HepG2 (cell line): ENCODE results near the gene ACOT8. TPM values are rescaled to one million over a fixed set of nuclear protein-coding genes. Genes with fewer than 3 reads are reported as not detected.

ENCODE experiments used
- ATF5 ChIP-seq: sonication (generic); formaldehyde crosslinking; IDR thresholded peaks from 2 replicates; pipeline ENCODE4 v1.4.0; 2020; ENCODE audit warnings: mild to moderate bottlenecking, low read depth, missing genetic modification reagents
- ERF ChIP-seq: IDR thresholded peaks from 2 replicates; pipeline ENCODE4 v1.6.1; 2018; ENCODE audit warnings: missing biosample characterization, missing genetic modification reagents
- FOXO4 ChIP-seq: sonication (generic); formaldehyde crosslinking; conservative IDR thresholded peaks from 2 replicates; pipeline ENCODE4 v1.8.1; 2023; ENCODE audit warnings: missing genetic modification reagents
- HNRNPL ChIP-seq: fragments of 200-400 bp; formaldehyde crosslinking; IDR thresholded peaks from 2 replicates; pipeline ENCODE4 v1.6.1; 2017; ENCODE audit warnings: mild to moderate bottlenecking, low read depth, low read length
- MLX ChIP-seq: IDR thresholded peaks from 2 replicates; pipeline ENCODE4 v1.6.1; 2016
- MNT ChIP-seq: fragments of 450-650 bp; IDR thresholded peaks from 2 replicates; pipeline ENCODE4 v1.6.1; 2016
- NFATC3 ChIP-seq: sonication (generic); formaldehyde crosslinking; IDR thresholded peaks from 2 replicates; pipeline ENCODE4 v1.5.1; 2020; ENCODE audit warnings: mild to moderate bottlenecking, missing genetic modification reagents
- RNF2 ChIP-seq: fragments of 450-650 bp; conservative IDR thresholded peaks from 2 replicates; pipeline ENCODE4 v1.6.1; 2016; ENCODE audit warnings: low read depth
- SIX4 ChIP-seq: sonication (generic); formaldehyde crosslinking; IDR thresholded peaks from 2 replicates; pipeline ENCODE4 v1.4.0; 2020; ENCODE audit warnings: missing genetic modification reagents
- SRF ChIP-seq: IDR thresholded peaks from 2 replicates; pipeline ENCODE4 v1.6.1; 2011; ENCODE audit warnings: mild to moderate bottlenecking, low read depth, low read length, moderate library complexity
- SRY ChIP-seq: sonication (generic); formaldehyde crosslinking; IDR thresholded peaks from 2 replicates; pipeline ENCODE4 v1.8.0; 2022; ENCODE audit warnings: mild to moderate bottlenecking, missing genetic modification reagents
- SSRP1 ChIP-seq: IDR thresholded peaks from 2 replicates; pipeline ENCODE4 v1.6.1; 2016; ENCODE audit warnings: control low read depth
- TP53 ChIP-seq: sonication (generic); formaldehyde crosslinking; conservative IDR thresholded peaks from 2 replicates; pipeline ENCODE4 v1.4.0; 2020; ENCODE audit warnings: missing genetic modification reagents
- ZNF101 ChIP-seq: sonication (generic); formaldehyde crosslinking; IDR thresholded peaks from 2 replicates; pipeline ENCODE4 v1.4.0; 2020; ENCODE audit warnings: mild to moderate bottlenecking, low read depth, missing genetic modification reagents, borderline replicate concordance
- ZNF34 ChIP-seq: sonication (generic); formaldehyde crosslinking; IDR thresholded peaks from 2 replicates; pipeline ENCODE4 v1.4.0; 2020; ENCODE audit warnings: mild to moderate bottlenecking, missing genetic modification reagents, borderline replicate concordance
- ZNF382 ChIP-seq: sonication (generic); formaldehyde crosslinking; IDR thresholded peaks from 2 replicates; pipeline ENCODE4 v1.5.0; 2020; ENCODE audit warnings: missing genetic modification reagents, mild to moderate bottlenecking, borderline replicate concordance
- ZNF44 ChIP-seq: sonication (generic); formaldehyde crosslinking; IDR thresholded peaks from 2 replicates; pipeline ENCODE4 v1.5.1; 2020; ENCODE audit warnings: mild to moderate bottlenecking, missing genetic modification reagents
- ZNF644 ChIP-seq: IDR thresholded peaks from 2 replicates; pipeline ENCODE4 v1.6.1; 2016; ENCODE audit warnings: low read depth
- polyA plus RNA-seq, 8 experiments: library from polyadenylated mRNA; depleted of rRNA in 3 of 8; stranded (reverse) in 7 of 8; unstranded in 1 of 8; fragments of >200 nt; fragmentation: Illumina TruSeq in 4 of 8; extraction: Trizol in 4 of 8; gene quantifications; 2 replicates each; pipeline versions ENCODE4 v1.2.1 to v1.2.3, GENCODE V29; 2011 to 2016; ENCODE audit warnings: low read depth in 4 of 8, missing spikeins in 1 of 8, mixed read lengths in 1 of 8; ENCODE audit not compliant: insufficient read depth in 1 of 8
- total RNA-seq, 5 experiments: library from RNA; depleted of rRNA; stranded (reverse); fragments of >200 nt; fragmentation: Illumina TruSeq; extraction: Trizol; gene quantifications; 2 replicates each; pipeline ENCODE4 v1.2.3, GENCODE V29; 2016; ENCODE audit warnings: low read depth in 1 of 5
- TF ChIP-seq, protein P1 (sequence below): sonication (generic); formaldehyde crosslinking; IDR thresholded peaks from 2 replicates; pipeline ENCODE4 v1.4.0; 2020; ENCODE audit warnings: missing genetic modification reagents, mild to moderate bottlenecking, borderline replicate concordance
- TF ChIP-seq, protein P2 (sequence below): sonication (generic); formaldehyde crosslinking; IDR thresholded peaks from 2 replicates; pipeline ENCODE4 v1.5.1; 2020; ENCODE audit warnings: missing genetic modification reagents, mild to moderate bottlenecking, borderline replicate concordance
- TF ChIP-seq, protein P3 (sequence below): sonication (generic); formaldehyde crosslinking; IDR thresholded peaks from 2 replicates; pipeline ENCODE4 v1.5.1; 2020; ENCODE audit warnings: mild to moderate bottlenecking, missing genetic modification reagents, borderline replicate concordance

Gene ACOT8
- total and polyA plus RNA-seq, 2 of the 13 experiments (the other 11 are each of a cell fraction or from before 2014, with no cell fraction given): 31.4 to 45.5 TPM

GRCh38 chr20:45890985-45891983, 34.1 kb upstream of the ACOT8 start, which contains the start of the genes CTSA and NEURL2 (continued):
- peak; percentile 100 for TF ChIP-seq ZNF44 (CRISPR knock-in tag)
- peak; percentile 86 for TF ChIP-seq SIX4 (CRISPR knock-in tag)
- TF ChIP-seq, protein P1, sequence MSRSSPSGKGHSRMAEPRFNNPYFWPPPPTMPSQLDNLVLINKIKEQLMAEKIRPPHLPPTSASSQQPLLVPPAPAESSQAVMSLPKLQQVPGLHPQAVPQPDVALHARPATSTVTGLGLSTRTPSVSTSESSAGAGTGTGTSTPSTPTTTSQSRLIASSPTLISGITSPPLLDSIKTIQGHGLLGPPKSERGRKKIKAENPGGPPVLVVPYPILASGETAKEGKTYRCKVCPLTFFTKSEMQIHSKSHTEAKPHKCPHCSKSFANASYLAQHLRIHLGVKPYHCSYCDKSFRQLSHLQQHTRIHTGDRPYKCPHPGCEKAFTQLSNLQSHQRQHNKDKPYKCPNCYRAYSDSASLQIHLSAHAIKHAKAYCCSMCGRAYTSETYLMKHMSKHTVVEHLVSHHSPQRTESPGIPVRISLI (CRISPR knock-in tag): peak; percentile 89
- TF ChIP-seq, protein P2, sequence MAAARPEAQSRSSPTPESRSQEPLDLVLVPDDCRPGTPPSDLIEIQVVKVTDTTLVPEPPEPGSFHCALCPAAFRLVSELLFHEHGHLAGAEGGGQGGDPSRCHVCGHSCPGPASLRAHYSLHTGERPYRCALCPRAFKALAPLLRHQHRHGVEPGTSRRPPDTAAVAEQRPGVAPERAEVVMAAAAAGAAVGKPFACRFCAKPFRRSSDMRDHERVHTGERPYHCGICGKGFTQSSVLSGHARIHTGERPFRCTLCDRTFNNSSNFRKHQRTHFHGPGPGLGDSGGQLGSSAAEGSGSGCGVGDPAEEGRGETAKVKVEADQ (CRISPR knock-in tag): peak; percentile 100
- TF ChIP-seq ZNF101 (CRISPR knock-in tag): peak; percentile 75; the same call in 1 of the 2 replicates
- peak; percentile 91; the same call in 1 of the 2 replicates for TF ChIP-seq TP53 (CRISPR knock-in tag)
- TF ChIP-seq ZNF34 (CRISPR knock-in tag): peak; percentile 99; the same call in 1 of the 2 replicates
- TF ChIP-seq MLX (CRISPR knock-in tag): peak; percentile 99
- TF ChIP-seq, protein P3, sequence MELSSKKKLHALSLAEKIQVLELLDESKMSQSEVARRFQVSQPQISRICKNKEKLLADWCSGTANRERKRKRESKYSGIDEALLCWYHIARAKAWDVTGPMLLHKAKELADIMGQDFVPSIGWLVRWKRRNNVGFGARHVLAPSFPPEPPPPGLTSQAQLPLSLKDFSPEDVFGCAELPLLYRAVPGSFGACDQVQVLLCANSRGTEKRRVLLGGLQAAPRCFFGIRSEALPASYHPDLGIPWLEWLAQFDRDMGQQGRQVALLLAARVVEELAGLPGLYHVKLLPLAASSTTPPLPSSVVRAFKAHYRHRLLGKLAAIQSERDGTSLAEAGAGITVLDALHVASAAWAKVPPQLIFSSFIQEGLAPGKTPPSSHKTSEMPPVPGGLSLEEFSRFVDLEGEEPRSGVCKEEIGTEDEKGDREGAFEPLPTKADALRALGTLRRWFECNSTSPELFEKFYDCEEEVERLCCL (CRISPR knock-in tag): peak; percentile 98
- no peak for TF ChIP-seq FOXO4 (CRISPR knock-in tag)
- peak; percentile 99 for TF ChIP-seq ERF (CRISPR knock-in tag)
- TF ChIP-seq ATF5: peak; percentile 90
- TF ChIP-seq ZNF644 (CRISPR knock-in tag): no peak; the same call in 1 of the 2 replicates
- peak; percentile 54 for TF ChIP-seq SRF
- TF ChIP-seq SRY (CRISPR knock-in tag): peak; percentile 97
- peak; percentile 87 for TF ChIP-seq HNRNPL
- peak; percentile 89; the same call in 1 of the 2 replicates for TF ChIP-seq SSRP1 (CRISPR knock-in tag)
- TF ChIP-seq ZNF382 (CRISPR knock-in tag): no peak; the same call in 1 of the 2 replicates
- TF ChIP-seq RNF2: peak; percentile 97
- peak; percentile 99 for TF ChIP-seq NFATC3
- peak; percentile 98 for TF ChIP-seq MNT
